ENCODE results near the gene NRCAM.

GRCh38 chr7:108321359-108321758 lies 134.9 kb downstream of the NRCAM start:
- no peak for TF ChIP-seq NR2F2 (IDR thresholded peaks at IDR 0.05)
- no peak for TF ChIP-seq CTCF (IDR thresholded peaks at IDR 0.05; ENCODE audit: low read depth, low read length, missing input control)
- TF ChIP-seq ATF3 (IDR thresholded peaks at IDR 0.05): no peak
- TF ChIP-seq RAD21 (IDR thresholded peaks at IDR 0.05): no peak
- TF ChIP-seq TAF1 (conservative IDR thresholded peaks at IDR 0.05): no peak
- TF ChIP-seq, protein P1, sequence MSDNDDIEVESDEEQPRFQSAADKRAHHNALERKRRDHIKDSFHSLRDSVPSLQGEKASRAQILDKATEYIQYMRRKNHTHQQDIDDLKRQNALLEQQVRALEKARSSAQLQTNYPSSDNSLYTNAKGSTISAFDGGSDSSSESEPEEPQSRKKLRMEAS (IDR thresholded peaks at IDR 0.05): no peak
- no peak for TF ChIP-seq EGR1 (IDR thresholded peaks at IDR 0.05; ENCODE audit: low read depth in 2 of 2)
- no peak for TF ChIP-seq FOXA1 (IDR thresholded peaks at IDR 0.05)

Measured in liver (tissue), 3 donors.